H1 (cell line): ENCODE data around the gene LAG3. TPM values are rescaled to one million over a fixed set of nuclear protein-coding genes. Genes with fewer than 3 reads are reported as not detected.

Experiments used
- CTCF ChIA-PET: fragments of 300-600 bp; sonication (Branson Sonifier 250); formaldehyde crosslinking; loops from one replicate; lab custom pipeline; 2021; ENCODE audit not compliant: partially characterized antibody; lab: Charles Lee
- POLR2A ChIA-PET: fragments of 300-600 bp; sonication (Branson Sonifier 250); formaldehyde crosslinking; loops from one replicate; lab custom pipeline; 2021; ENCODE audit warnings: inconsistent platforms; ENCODE audit not compliant: partially characterized antibody; lab: Charles Lee
- DNase-seq, 2 experiments: peaks; one replicate each; pipeline versions ENCODE4 v3.0.0 to v3.0.0-alpha.2; 2010 to 2022; ENCODE audit warnings: low spot score in 2 of 2, low read depth in 1 of 2, mixed read lengths in 1 of 2
- FAIRE-seq: peaks from 2 replicates; lab custom pipeline; 2011; peaks lifted over from hg19 to GRCh38; lab: Jason Lieb, UNC
- H2AFZ ChIP-seq: 2 replicates; pipeline ENCODE4 v1.8.1; 2012; ENCODE audit warnings: low read length, inconsistent platforms
- H2AK5ac ChIP-seq: 2 replicates; pipeline ENCODE4 v1.6.1; 2013; ENCODE audit warnings: low read depth, low read length
- H2BK120ac ChIP-seq: replicated peaks from 2 replicates; pipeline ENCODE3; 2013; ENCODE audit warnings: low read depth, low read length, inconsistent platforms
- H2BK12ac ChIP-seq: 2 replicates; pipeline ENCODE4 v1.6.1; 2013; ENCODE audit warnings: low read depth, low read length
- H2BK15ac ChIP-seq: 2 replicates; pipeline ENCODE4 v1.6.1; 2013; ENCODE audit warnings: low read length
- H2BK20ac ChIP-seq: 2 replicates; pipeline ENCODE4 v1.6.1; 2013; ENCODE audit warnings: low read length
- H2BK5ac ChIP-seq: 2 replicates; pipeline ENCODE4 v1.6.1; 2013; ENCODE audit warnings: low read depth, low read length
- H3K14ac ChIP-seq: 2 replicates; pipeline ENCODE4 v1.6.1; 2013; ENCODE audit warnings: inconsistent platforms; ENCODE audit not compliant: insufficient read length
- H3K18ac ChIP-seq: 2 replicates; pipeline ENCODE4 v1.6.1; 2013; ENCODE audit warnings: low read length; ENCODE audit errors: extremely low read depth
- H3K23ac ChIP-seq: 2 replicates; pipeline ENCODE4 v1.6.1; 2013; ENCODE audit warnings: inconsistent platforms; ENCODE audit not compliant: insufficient read length
- H3K23me2 ChIP-seq: 2 replicates; pipeline ENCODE4 v1.6.1; 2013; ENCODE audit warnings: low read depth, low read length
- H3K27ac ChIP-seq: 2 replicates; pipeline ENCODE4 v1.6.1; 2011; ENCODE audit warnings: low read depth, low read length, inconsistent platforms
- H3K27me3 ChIP-seq, 4 experiments: replicated peaks in 1 of 4; 1 replicate in 1 of 4; 2 replicates in 3 of 4; pipeline versions ENCODE4 v1.6.1 to v1.8.1; 2011 to 2013; ENCODE audit warnings: low read length in 3 of 4, mild to moderate bottlenecking in 3 of 4, inconsistent platforms in 2 of 4, mixed read lengths in 2 of 4, moderate library complexity in 1 of 4; ENCODE audit not compliant: control insufficient read depth in 3 of 4, insufficient read depth in 3 of 4; ENCODE audit errors: extremely low read depth in 1 of 4
- H3K36me3 ChIP-seq, 4 experiments: 2 replicates each; pipeline versions ENCODE4 v1.6.1 to v1.8.1; 2011 to 2013; ENCODE audit warnings: mild to moderate bottlenecking in 4 of 4, low read length in 3 of 4, moderate library complexity in 2 of 4, control low read depth in 1 of 4, inconsistent platforms in 1 of 4; ENCODE audit not compliant: insufficient read depth in 4 of 4, control insufficient read depth in 2 of 4
- H3K4ac ChIP-seq: replicated peaks from 2 replicates; pipeline ENCODE3; 2013; ENCODE audit warnings: low read length, low read depth, mixed read lengths, inconsistent platforms; ENCODE audit not compliant: insufficient read length
- H3K4me1 ChIP-seq, 4 experiments: replicated peaks in 1 of 4; 1 replicate in 1 of 4; 2 replicates in 3 of 4; pipeline versions ENCODE4 v1.6.1 to v1.8.1; 2011 to 2013; ENCODE audit warnings: low read length in 3 of 4, inconsistent platforms in 2 of 4, mixed read lengths in 1 of 4; ENCODE audit not compliant: insufficient read depth in 4 of 4, control insufficient read depth in 3 of 4
- H3K4me2 ChIP-seq, 2 experiments: 2 replicates each; pipeline versions ENCODE4 v1.6.1 to v1.8.1; 2011 to 2013; ENCODE audit warnings: low read depth in 2 of 2, low read length in 2 of 2, control low read depth in 1 of 2, inconsistent platforms in 1 of 2, mild to moderate bottlenecking in 1 of 2; ENCODE audit not compliant: insufficient read depth in 1 of 2
- H3K4me3 ChIP-seq, 4 experiments: fragments of 200-600, 300-600 bp in 1 of 4; sonication (generic), shearing (Covaris generic), sonication (Bioruptor Twin) in 1 of 4; 2 replicates each; pipeline versions ENCODE4 v1.5.1 to v1.8.1; 2011 to 2016; ENCODE audit warnings: low read length in 4 of 4, low read depth in 3 of 4, control low read depth in 2 of 4, inconsistent platforms in 2 of 4, mild to moderate bottlenecking in 2 of 4, mixed read lengths in 1 of 4, moderate library complexity in 1 of 4; ENCODE audit not compliant: insufficient read depth in 2 of 4; ENCODE audit errors: extremely low read depth in 1 of 4
- H3K56ac ChIP-seq: replicated peaks from 2 replicates; pipeline ENCODE3; 2013; ENCODE audit warnings: low read depth, mild to moderate bottlenecking, mixed read lengths, low read length, inconsistent platforms; ENCODE audit not compliant: insufficient read length
- H3K79me1 ChIP-seq: 2 replicates; pipeline ENCODE4 v1.6.1; 2013; ENCODE audit warnings: low read depth, low read length, control low read depth
- H3K79me2 ChIP-seq, 2 experiments: 2 replicates each; pipeline versions ENCODE4 v1.6.1 to v1.8.1; 2012 to 2013; ENCODE audit warnings: low read length in 2 of 2, mild to moderate bottlenecking in 2 of 2, inconsistent platforms in 1 of 2; ENCODE audit not compliant: insufficient read depth in 2 of 2, control insufficient read depth in 1 of 2
- H3K9ac ChIP-seq, 4 experiments: replicated peaks in 1 of 4; 1 replicate in 1 of 4; 2 replicates in 3 of 4; pipeline versions ENCODE4 v1.6.1 to v1.8.1; 2011 to 2013; ENCODE audit warnings: low read depth in 3 of 4, low read length in 3 of 4, control low read depth in 2 of 4, mild to moderate bottlenecking in 2 of 4, moderate library complexity in 2 of 4, inconsistent platforms in 1 of 4; ENCODE audit errors: extremely low read depth in 1 of 4
- H3K9me3 ChIP-seq, 2 experiments: 2 replicates each; pipeline versions ENCODE4 v1.6.1 to v1.8.1; 2012 to 2013; ENCODE audit warnings: mild to moderate bottlenecking in 2 of 2, moderate library complexity in 2 of 2, control low read depth in 1 of 2, inconsistent platforms in 1 of 2, low read depth in 1 of 2, low read length in 1 of 2, mixed read lengths in 1 of 2; ENCODE audit not compliant: insufficient read depth in 2 of 2
- H4K20me1 ChIP-seq, 2 experiments: replicated peaks in 1 of 2; 2 replicates each; pipeline versions ENCODE3 to v1.8.1; 2011 to 2013; ENCODE audit warnings: inconsistent platforms in 2 of 2, low read length in 2 of 2, mild to moderate bottlenecking in 1 of 2; ENCODE audit not compliant: insufficient read depth in 2 of 2, control insufficient read depth in 1 of 2
- H4K5ac ChIP-seq: 2 replicates; pipeline ENCODE4 v1.6.1; 2013; ENCODE audit warnings: low read length, low read depth, mixed read lengths, inconsistent platforms; ENCODE audit not compliant: insufficient read length
- H4K8ac ChIP-seq: 2 replicates; pipeline ENCODE4 v1.8.0; 2013; ENCODE audit warnings: mild to moderate bottlenecking, moderate library complexity, low read length, inconsistent platforms; ENCODE audit not compliant: insufficient read depth; ENCODE audit errors: extremely low read depth
- H4K91ac ChIP-seq: replicated peaks from 2 replicates; pipeline ENCODE3; 2013; ENCODE audit warnings: low read length, mixed read lengths, inconsistent platforms; ENCODE audit not compliant: insufficient read length
- SAP30 ChIP-seq: fragments of 300-600 bp; sonication (generic); IDR thresholded peaks from 2 replicates; pipeline ENCODE4 v1.7.1; 2012; ENCODE audit warnings: low read length, moderate library complexity, mild to moderate bottlenecking, inconsistent platforms; ENCODE audit not compliant: insufficient read depth, insufficient replicate concordance
- WGBS, 2 experiments: shearing (Covaris generic) in 1 of 2; methylation state at CpG; one replicate each; pipeline versions ENCODE4 v1.1.6 to v1.1.7; 2013 to 2015; ENCODE audit warnings: low lambda C conversion rate in 2 of 2, mixed read lengths in 2 of 2, inconsistent platforms in 1 of 2, low coverage in 1 of 2, missing lambda C conversion rate in 1 of 2; ENCODE audit not compliant: insufficient replicate concordance in 2 of 2, insufficient coverage in 1 of 2, insufficient read length in 1 of 2; ENCODE audit errors: extremely low coverage in 1 of 2, missing lambda C conversion rate in 1 of 2; 5-methylcytosine and 5-hydroxymethylcytosine counted together
- polyA plus RNA-seq, 7 experiments: library from polyadenylated mRNA; depleted of rRNA in 3 of 7; stranded (reverse) in 5 of 7; unstranded in 2 of 7; fragments of >200 nt in 5 of 7; fragments of 200-250 nt in 2 of 7; gene quantifications; 1 replicate in 5 of 7; 2 replicates in 1 of 7; 4 replicates in 1 of 7; pipeline versions ENCODE4 v1.2.1 to v1.2.3, GENCODE V29; 2011 to 2013; ENCODE audit warnings: missing spikeins in 2 of 7, mixed read lengths in 2 of 7
- total RNA-seq: library from RNA; stranded (reverse); fragmentation: NEBNext Ultra II Directional; extraction: Animal tissue kit (Norgen Biotek cat#: 25700); gene quantifications from 2 replicates; pipeline ENCODE4 v1.2.1, GENCODE V29; 2021

Gene LAG3
- total and polyA plus RNA-seq, 2 of the 8 experiments (the other 6 are each of a cell fraction or from before 2014, with no cell fraction given) = 1.1 to 3.1 TPM

DNA sequence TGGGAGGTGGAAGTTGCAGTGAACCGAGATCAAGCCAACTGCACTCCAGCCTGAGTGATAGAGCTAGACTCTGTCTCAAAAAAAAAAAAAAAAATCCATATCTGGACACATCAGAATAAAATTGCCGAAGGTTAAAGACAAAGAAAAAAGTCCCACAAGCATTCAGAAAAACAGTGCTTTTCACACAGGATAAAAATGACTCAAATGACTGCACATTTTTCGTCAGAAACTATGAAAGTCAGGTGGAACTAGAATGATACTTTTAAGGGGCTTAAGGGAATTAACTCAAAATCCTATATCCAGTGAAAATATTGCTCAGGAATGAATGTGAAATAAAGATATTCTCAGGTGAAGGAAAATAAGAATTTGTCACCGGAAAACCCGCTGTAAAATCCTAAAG lies 35.6 kb upstream of the LAG3 start:
- Histone ChIP-seq H3K27me3 (no peaks in the 10 kb centered on the region), H2BK5ac (no peak overlapping the region), H3K4ac (no peak overlapping the region), H2BK120ac (no peak overlapping the region), H4K20me1 (no peaks in the 10 kb centered on the region), H2BK12ac (no peak overlapping the region), H2BK15ac (no peak overlapping the region), H4K91ac (no peak overlapping the region), H3K23ac (no peak overlapping the region), H3K36me3 (peaks cover 0 to 4% (median under 1%) of the 10 kb centered on the region in 4 experiments; a peak in 3 of 8 replicates), H3K27ac (no peak overlapping the region), H3K79me1 (no peaks in the 10 kb centered on the region), H3K9me3 (no peaks in the 10 kb centered on the region), H3K18ac (no peak overlapping the region), H3K4me1 (peaks cover 0 to 5% (median 0%) of the 10 kb centered on the region in 4 experiments; a peak in 1 of 7 replicates), H3K4me2 (no peak overlapping the region), H2AK5ac (no peak overlapping the region), H3K23me2 (no peaks in the 10 kb centered on the region), H4K8ac (no peak overlapping the region), H3K9ac (no peak overlapping the region), H3K56ac (no peak overlapping the region), H4K5ac (no peak overlapping the region), H2AFZ (no peak overlapping the region), H3K14ac (no peak overlapping the region), H2BK20ac (no peak overlapping the region), H3K79me2 (no peaks in the 10 kb centered on the region), H3K4me3 (no peak overlapping the region)
- TF ChIP-seq SAP30 = no peak
- no peak for FAIRE-seq
- WGBS, 2 experiments = 74% methylated on average over 5 of the region's 5 CpGs; no CpG with 5 or more reads in 1 of the 2 experiments
- CTCF ChIA-PET = interaction anchor here (0.6 to 3.0 kb wide), 12 partner anchors 8 to 179 kb away, joined by 3 to 22 read pairs (median 4); partner anchors contain the start of genes COPS7A and MLF2
- POLR2A ChIA-PET = no interaction called here
- DNase-seq = no peak
